Ascending aorta (tissue), 2 donors: Measurements from ENCODE around the gene AGGF1. TPM values are rescaled to one million over a fixed set of nuclear protein-coding genes. Genes with fewer than 3 reads are reported as not detected.
"Not testable (repeated sequence)": the region's sequence is repeated elsewhere in the genome, so short reads cannot be mapped to it uniquely, and the experiment has no call there.

Source experiments
- DNase-seq, 2 donors: peaks; one replicate each; pipeline ENCODE4 v3.0.0-alpha.2; 2019; ENCODE audit warnings: low spot score in 2 of 2
- H3K27ac ChIP-seq, 2 donors: fragments of 200-600 bp; sonication (generic); one replicate each; pipeline ENCODE4 v1.5.1; 2016 to 2017; ENCODE audit warnings: mild to moderate bottlenecking in 1 of 2
- H3K27me3 ChIP-seq: fragments of 200-600 bp; sonication (generic); one replicate; pipeline ENCODE4 v1.5.1; 2017
- H3K36me3 ChIP-seq, 2 donors: fragments of 200-600 bp; sonication (generic); one replicate each; pipeline ENCODE4 v1.5.1; 2016
- H3K4me1 ChIP-seq, 2 donors: fragments of 200-600 bp; sonication (generic); one replicate each; pipeline ENCODE4 v1.5.1; 2016 to 2017; ENCODE audit warnings: mild to moderate bottlenecking in 1 of 2
- H3K4me3 ChIP-seq, 2 donors: fragments of 200-600 bp; sonication (generic); one replicate each; pipeline ENCODE4 v1.5.1; 2016 to 2017; ENCODE audit warnings: mild to moderate bottlenecking in 1 of 2
- H3K9me3 ChIP-seq, 2 donors: fragments of 200-600 bp; sonication (generic); one replicate each; pipeline ENCODE4 v1.5.1; 2016
- CTCF ChIP-seq, 3 experiments: fragments of 200-600 bp in 2 of 3; fragments of 450-650 bp in 1 of 3; sonication (generic) in 2 of 3; IDR thresholded peaks; one replicate each; pipeline ENCODE4 v1.5.1; 2016 to 2019; ENCODE audit warnings: antibody characterized with exemption in 3 of 3, mild to moderate bottlenecking in 1 of 3, moderate library complexity in 1 of 3
- intact Hi-C: fragments of 100-400 bp; cut with DNase I; formaldehyde crosslinking; loops from one replicate; pipeline ENCODE4 v1.15.1; 2023
- total RNA-seq: library from RNA; depleted of rRNA; stranded (reverse); fragments of >200 nt; gene quantifications from one replicate; pipeline ENCODE4 v1.1.0, GENCODE V29; 2016

The AGGF1 gene
- total RNA-seq, 1 donor from 2014 or later = 60.3 TPM

- no peak overlapping the region for H3K27ac ChIP-seq
- intact Hi-C loops = no loop called here
- H3K9me3 ChIP-seq = no peaks in the 10 kb centered on the region
- H3K27me3 ChIP-seq = no peaks in the 10 kb centered on the region
- no peak for DNase-seq
- H3K4me3 ChIP-seq = no peak overlapping the region
- H3K4me1 ChIP-seq = no peaks in the 10 kb centered on the region
- no peak for TF ChIP-seq CTCF (IDR thresholded peaks at IDR 0.05)
- no peaks in the 10 kb centered on the region for H3K36me3 ChIP-seq
Measured at GRCh38 chr5:77095189-77095588, 65.0 kb downstream of the AGGF1 start.

GRCh38 chr5:77101298-77101697 is 71.1 kb downstream of the AGGF1 start:
- DNase-seq = no peak
- Histone ChIP-seq H3K4me1 (no peaks in the 10 kb centered on the region), H3K9me3 (no peaks in the 10 kb centered on the region), H3K27me3 (no peaks in the 10 kb centered on the region), H3K27ac (no peak overlapping the region), H3K4me3 (no peak overlapping the region), H3K36me3 (no peaks in the 10 kb centered on the region)
- TF ChIP-seq CTCF (IDR thresholded peaks at IDR 0.05) = no peak
- intact Hi-C loops = no loop called here

GRCh38 chr5:77102549-77102948 is 72.3 kb downstream of the AGGF1 start:
- no peak for DNase-seq
- no peaks in the 10 kb centered on the region for H3K9me3 ChIP-seq
- no peak overlapping the region for H3K4me3 ChIP-seq
- H3K4me1 ChIP-seq = no peaks in the 10 kb centered on the region
- no peaks in the 10 kb centered on the region for H3K27me3 ChIP-seq
- no peak for TF ChIP-seq CTCF (IDR thresholded peaks at IDR 0.05)
- intact Hi-C loops = no loop called here
- H3K36me3 ChIP-seq = no peaks in the 10 kb centered on the region
- no peak overlapping the region for H3K27ac ChIP-seq

- Histone ChIP-seq H3K9me3 (no peaks in the 10 kb centered on the region), H3K4me3 (no peak overlapping the region), H3K36me3 (no peaks in the 10 kb centered on the region), H3K4me1 (no peaks in the 10 kb centered on the region), H3K27me3 (no peaks in the 10 kb centered on the region), H3K27ac (no peak overlapping the region)
- intact Hi-C loops = no loop called here
- no peak for TF ChIP-seq CTCF (IDR thresholded peaks at IDR 0.05)
- DNase-seq = no peak
Measured at GRCh38 chr5:77103457-77103856, 73.3 kb downstream of the AGGF1 start.

GRCh38 chr5:77104813-77105212 is 74.6 kb downstream of the AGGF1 start:
- no peak for DNase-seq
- no peaks in the 10 kb centered on the region for H3K9me3 ChIP-seq
- no peak for TF ChIP-seq CTCF (IDR thresholded peaks at IDR 0.05)
- no peak overlapping the region for H3K4me3 ChIP-seq
- intact Hi-C loops = no loop called here
- H3K4me1 ChIP-seq = no peaks in the 10 kb centered on the region
- no peaks in the 10 kb centered on the region for H3K36me3 ChIP-seq
- no peak overlapping the region for H3K27ac ChIP-seq
- no peaks in the 10 kb centered on the region for H3K27me3 ChIP-seq

- H3K27ac ChIP-seq, H3K4me1 ChIP-seq, H3K9me3 ChIP-seq, H3K4me3 ChIP-seq, DNase-seq, H3K36me3 ChIP-seq, intact Hi-C loops, H3K27me3 ChIP-seq: not testable (repeated sequence)
Measured at GRCh38 chr5:77107035-77107434, 76.8 kb downstream of the AGGF1 start.

Other genes starting within 250 kb of the AGGF1 start
- gene F2RL1, start 211.4 kb upstream of the AGGF1 start, total RNA-seq = 0.53 TPM
- gene S100Z, start 180.4 kb upstream of the AGGF1 start, total RNA-seq = not detected
- 0.32 TPM for gene CRHBP, start 77.4 kb upstream of the AGGF1 start, total RNA-seq
- gene ZBED3, start 56.9 kb downstream of the AGGF1 start, total RNA-seq = 0.64 TPM
- 28.1 TPM for gene PDE8B, start 180.3 kb downstream of the AGGF1 start, total RNA-seq